HCT116 (cell line): ENCODE data around the gene HOXB13. TPM values are rescaled to one million over a fixed set of nuclear protein-coding genes. Genes with fewer than 3 reads are reported as not detected.

Experiments
- ATAC-seq: fragments of 200-7000 bp; cut with Tn5 transposase; 2 replicates; pipeline ENCODE4 v1.9.1; 2020; ENCODE audit warnings: mild to moderate bottlenecking, moderate library complexity
- BruUV-seq: library from RNA; stranded (reverse); fragments of 400-500 nt; replicated peaks from 2 replicates; lab custom pipeline; 2021; lab: Mats Ljungman, UMichigan
- CTCF ChIA-PET: fragments of 300-600 bp; sonication (Branson Sonifier 250); formaldehyde crosslinking; loops from one replicate; lab custom pipeline; 2021; ENCODE audit warnings: antibody characterized with exemption; lab: Charles Lee
- POLR2A ChIA-PET: fragments of 300-600, 350-600 bp; sonication (Branson Sonifier 250); formaldehyde crosslinking; loops from one replicate; lab custom pipeline; 2021; ENCODE audit warnings: antibody characterized with exemption; lab: Charles Lee
- RAD21 ChIA-PET, 2 experiments: fragments of 300-600 bp; sonication (Branson Sonifier 250); formaldehyde crosslinking; loops; one replicate each; lab custom pipeline; 2023; ENCODE audit warnings: low total read pairs in 2 of 2; ENCODE audit not compliant: uncharacterized antibody in 2 of 2, unreplicated experiment in 2 of 2, low non-redundant PET in 1 of 2; lab: Charles Lee
- DNase-seq: peaks from one replicate; pipeline ENCODE4 v3.0.0-alpha.2; 2010; ENCODE audit warnings: low read depth, low spot score
- H2AFZ ChIP-seq: fragments of 200-600 bp; shearing (Covaris generic), sonication (generic); 2 replicates; pipeline ENCODE4 v1.6.1; 2017; ENCODE audit warnings: low read depth, mixed run types, mixed read lengths, antibody characterized with exemption, low read length; ENCODE audit not compliant: poor library complexity, severe bottlenecking
- H3K27ac ChIP-seq: 2 replicates; pipeline ENCODE4 v1.5.1; 2012; ENCODE audit warnings: low read depth, low read length
- H3K27me3 ChIP-seq: fragments of 200-600 bp; sonication (generic); 2 replicates; pipeline ENCODE4 v1.6.1; 2016; ENCODE audit warnings: mixed run types, low read length, mixed read lengths; ENCODE audit not compliant: insufficient read depth
- H3K36me3 ChIP-seq, 2 experiments: fragments of 200-500 bp in 1 of 2; fragments of 200-600 bp in 1 of 2; sonication (Bioruptor generic) in 1 of 2; sonication (generic) in 1 of 2; 2 replicates each; pipeline versions ENCODE4 v1.5.1 to v1.6.1; 2014 to 2016; ENCODE audit warnings: low read length in 2 of 2, inconsistent platforms in 1 of 2, mixed read lengths in 1 of 2, mixed run types in 1 of 2; ENCODE audit not compliant: insufficient read depth in 2 of 2, control insufficient read depth in 1 of 2
- H3K4me1 ChIP-seq, 2 experiments: fragments of 200-600 bp in 1 of 2; sonication (generic) in 1 of 2; 2 replicates each; pipeline versions ENCODE4 v1.5.1 to v1.6.1; 2012 to 2017; ENCODE audit warnings: low read length in 2 of 2, inconsistent platforms in 1 of 2, mild to moderate bottlenecking in 1 of 2, mixed read lengths in 1 of 2, mixed run types in 1 of 2, moderate library complexity in 1 of 2; ENCODE audit not compliant: insufficient read depth in 2 of 2, control insufficient read depth in 1 of 2
- H3K4me2 ChIP-seq: fragments of 200-600 bp; sonication (generic); 2 replicates; pipeline ENCODE4 v1.6.1; 2017; ENCODE audit warnings: mixed run types, low read length, mixed read lengths
- H3K4me3 ChIP-seq, 2 experiments: fragments of 200-600 bp in 1 of 2; sonication (generic) in 1 of 2; replicated peaks in 1 of 2; 2 replicates each; pipeline ENCODE4 v1.5.1; 2011 to 2016; ENCODE audit warnings: low read length in 2 of 2, control low read depth in 1 of 2, low read depth in 1 of 2, mild to moderate bottlenecking in 1 of 2, mixed read lengths in 1 of 2, mixed run types in 1 of 2
- H3K79me2 ChIP-seq: fragments of 200-600 bp; sonication (generic); 2 replicates; pipeline ENCODE4 v1.6.1; 2017; ENCODE audit warnings: mild to moderate bottlenecking, mixed run types, low read length, moderate library complexity, mixed read lengths; ENCODE audit not compliant: insufficient read depth
- H3K9ac ChIP-seq: fragments of 200-600 bp; sonication (generic); 2 replicates; pipeline ENCODE4 v1.6.1; 2016; ENCODE audit warnings: low read length, mixed read lengths
- H3K9me2 ChIP-seq: fragments of 200-600 bp; sonication (generic), shearing (Covaris generic); 2 replicates; pipeline ENCODE4 v1.6.1; 2017; ENCODE audit warnings: mixed run types, mild to moderate bottlenecking, moderate library complexity; ENCODE audit not compliant: insufficient read depth
- H3K9me3 ChIP-seq, 2 experiments: fragments of 200-500 bp in 1 of 2; fragments of 200-600 bp in 1 of 2; sonication (Bioruptor generic) in 1 of 2; sonication (generic) in 1 of 2; 2 replicates each; pipeline ENCODE4 v1.6.1; 2014 to 2017; ENCODE audit warnings: low read length in 2 of 2, mixed read lengths in 2 of 2, inconsistent platforms in 1 of 2, low read depth in 1 of 2, mild to moderate bottlenecking in 1 of 2, mixed run types in 1 of 2, moderate library complexity in 1 of 2; ENCODE audit not compliant: control insufficient read depth in 1 of 2, insufficient read depth in 1 of 2
- H4K20me1 ChIP-seq: fragments of 200-600 bp; sonication (generic), shearing (Covaris generic); 2 replicates; pipeline ENCODE4 v1.6.1; 2017; ENCODE audit warnings: mixed run types, mild to moderate bottlenecking, moderate library complexity; ENCODE audit not compliant: insufficient read depth
- CEBPB ChIP-seq: IDR thresholded peaks from 2 replicates; pipeline ENCODE4 v1.6.1; 2012; ENCODE audit warnings: low read depth
- EGR1 ChIP-seq: IDR thresholded peaks from 2 replicates; pipeline ENCODE4 v1.6.1; 2012; ENCODE audit warnings: low read depth
- EZH2phosphoT487 ChIP-seq: fragments of 200-600 bp; IDR thresholded peaks from 2 replicates; pipeline ENCODE4 v1.6.1; 2018; ENCODE audit warnings: antibody characterized with exemption, borderline replicate concordance
- JUND ChIP-seq: IDR thresholded peaks from 2 replicates; pipeline ENCODE4 v1.6.1; 2012
- POLR2A ChIP-seq: IDR thresholded peaks from 2 replicates; pipeline ENCODE4 v1.7.0; 2011; ENCODE audit warnings: borderline replicate concordance; ENCODE audit not compliant: insufficient read depth, insufficient read length; ENCODE audit errors: extremely low read depth
- POLR2AphosphoS5 ChIP-seq: IDR thresholded peaks from 2 replicates; pipeline ENCODE4 v1.6.1; 2011; ENCODE audit warnings: mild to moderate bottlenecking, low read depth, low read length, moderate library complexity
- SIN3A ChIP-seq: IDR thresholded peaks from 2 replicates; pipeline ENCODE4 v1.6.1; 2012; ENCODE audit warnings: low read depth
- SP1 ChIP-seq: IDR thresholded peaks from 2 replicates; pipeline ENCODE4 v1.6.1; 2012; ENCODE audit warnings: low read depth
- YY1 ChIP-seq: IDR thresholded peaks from 2 replicates; pipeline ENCODE4 v1.6.1; 2011; ENCODE audit warnings: low read length, low read depth, moderate library complexity, mild to moderate bottlenecking; ENCODE audit not compliant: insufficient replicate concordance; ENCODE audit errors: extremely low read depth
- ZNF274 ChIP-seq: fragments of 200-500 bp; sonication (Bioruptor generic); IDR thresholded peaks from 2 replicates; pipeline ENCODE4 v1.6.1; 2014; ENCODE audit warnings: mild to moderate bottlenecking, low read depth, low read length, inconsistent platforms
- intact Hi-C: fragments of 100-400 bp; cut with micrococcal nuclease; formaldehyde crosslinking; loops from 2 replicates; pipeline ENCODE4 v1.10.0; 2022
- total RNA-seq: library from RNA; stranded (reverse); gene quantifications from one replicate; pipeline ENCODE4 v1.2.1, GENCODE V29; 2021; ENCODE audit not compliant: unreplicated experiment
- TF ChIP-seq, protein P1 (sequence below): IDR thresholded peaks from 2 replicates; pipeline ENCODE4 v1.6.1; 2012; ENCODE audit warnings: low read depth

The HOXB13 gene
- total RNA-seq, 1 experiment from 2014 or later = 7.8 TPM

GRCh38 chr17:48738803-48739526, 10.4 kb upstream of the HOXB13 start:
- H4K20me1 ChIP-seq = no peaks in the 10 kb centered on the region
- no peak overlapping the region for H3K4me2 ChIP-seq
- DNase-seq (no peak), ATAC-seq (no peak)
- no peak overlapping the region for H2AFZ ChIP-seq
- H3K4me3 ChIP-seq = no peak overlapping the region
- H3K9ac ChIP-seq = no peak overlapping the region
- intact Hi-C loops = no loop called here
- H3K27ac ChIP-seq = no peak overlapping the region
- no peaks in the 10 kb centered on the region for H3K9me3 ChIP-seq
- no TSS peak for BruUV-seq
- ChIA-PET CTCF (interaction anchor here (1.8 kb wide), 1 partner anchor 52 kb away, joined by 6 read pairs; no protein-coding TSS in a partner anchor), RAD21 (no interaction called here), POLR2A (no interaction called here)
- no peaks in the 10 kb centered on the region for H3K4me1 ChIP-seq
- peaks cover 54% of the 10 kb centered on the region; the same call in 1 of the 2 replicates for H3K27me3 ChIP-seq
- H3K9me2 ChIP-seq = no peaks in the 10 kb centered on the region
- TF ChIP-seq EZH2phosphoT487 = no peak
- no peak for TF ChIP-seq POLR2A
- no peak for TF ChIP-seq ZNF274
- no peak for TF ChIP-seq SIN3A
- TF ChIP-seq CEBPB = no peak
- no peak for TF ChIP-seq POLR2AphosphoS5
- TF ChIP-seq, protein P1, sequence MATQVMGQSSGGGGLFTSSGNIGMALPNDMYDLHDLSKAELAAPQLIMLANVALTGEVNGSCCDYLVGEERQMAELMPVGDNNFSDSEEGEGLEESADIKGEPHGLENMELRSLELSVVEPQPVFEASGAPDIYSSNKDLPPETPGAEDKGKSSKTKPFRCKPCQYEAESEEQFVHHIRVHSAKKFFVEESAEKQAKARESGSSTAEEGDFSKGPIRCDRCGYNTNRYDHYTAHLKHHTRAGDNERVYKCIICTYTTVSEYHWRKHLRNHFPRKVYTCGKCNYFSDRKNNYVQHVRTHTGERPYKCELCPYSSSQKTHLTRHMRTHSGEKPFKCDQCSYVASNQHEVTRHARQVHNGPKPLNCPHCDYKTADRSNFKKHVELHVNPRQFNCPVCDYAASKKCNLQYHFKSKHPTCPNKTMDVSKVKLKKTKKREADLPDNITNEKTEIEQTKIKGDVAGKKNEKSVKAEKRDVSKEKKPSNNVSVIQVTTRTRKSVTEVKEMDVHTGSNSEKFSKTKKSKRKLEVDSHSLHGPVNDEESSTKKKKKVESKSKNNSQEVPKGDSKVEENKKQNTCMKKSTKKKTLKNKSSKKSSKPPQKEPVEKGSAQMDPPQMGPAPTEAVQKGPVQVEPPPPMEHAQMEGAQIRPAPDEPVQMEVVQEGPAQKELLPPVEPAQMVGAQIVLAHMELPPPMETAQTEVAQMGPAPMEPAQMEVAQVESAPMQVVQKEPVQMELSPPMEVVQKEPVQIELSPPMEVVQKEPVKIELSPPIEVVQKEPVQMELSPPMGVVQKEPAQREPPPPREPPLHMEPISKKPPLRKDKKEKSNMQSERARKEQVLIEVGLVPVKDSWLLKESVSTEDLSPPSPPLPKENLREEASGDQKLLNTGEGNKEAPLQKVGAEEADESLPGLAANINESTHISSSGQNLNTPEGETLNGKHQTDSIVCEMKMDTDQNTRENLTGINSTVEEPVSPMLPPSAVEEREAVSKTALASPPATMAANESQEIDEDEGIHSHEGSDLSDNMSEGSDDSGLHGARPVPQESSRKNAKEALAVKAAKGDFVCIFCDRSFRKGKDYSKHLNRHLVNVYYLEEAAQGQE = no peak
- TF ChIP-seq YY1 = no peak
- no peak for TF ChIP-seq SP1
- TF ChIP-seq EGR1 = no peak
- no peak for TF ChIP-seq JUND
- no peaks in the 10 kb centered on the region for H3K79me2 ChIP-seq
- no peaks in the 10 kb centered on the region for H3K36me3 ChIP-seq
